ENCODE results near the gene ORMDL3. TPM values are rescaled to one million over a fixed set of nuclear protein-coding genes. Genes with fewer than 3 reads are reported as not detected.
A peak's percentile ranks its signal among the peaks of the same experiment; 100 is the strongest.
"Not testable (repeated sequence)": the region's sequence is repeated elsewhere in the genome, so short reads cannot be mapped to it uniquely, and the experiment has no call there.

ORMDL3 gene
- total RNA-seq, 4 donors from 2014 or later, result 58.1 to 84.0 (median 70.0) TPM

DNA sequence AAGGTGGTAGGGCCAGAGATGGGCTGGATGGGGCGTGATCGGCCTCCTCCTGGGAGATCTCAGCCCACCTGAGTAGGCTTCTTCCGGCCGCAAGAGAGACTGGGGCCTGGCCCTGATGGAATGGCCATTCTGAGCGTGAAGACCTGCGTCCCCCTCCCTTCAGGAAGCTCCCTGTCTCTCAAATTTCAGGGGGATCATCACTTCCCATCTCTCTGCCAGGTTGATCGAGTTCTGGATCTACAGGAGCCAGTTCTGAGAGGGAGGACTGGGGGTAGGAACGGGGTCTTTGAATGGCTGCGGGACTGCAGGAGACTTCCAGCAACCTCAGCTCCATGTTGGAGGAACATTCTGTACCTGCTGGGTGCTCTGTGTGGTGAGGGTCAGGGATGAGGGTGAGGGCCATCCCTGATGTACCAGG lies 26.1 kb upstream of the ORMDL3 start:
- DNase-seq (ENCODE audit: low spot score in 2 of 2), result no peak
- TF ChIP-seq POLR2A (IDR thresholded peaks at IDR 0.05), result no peak
- WGBS, 2 donors, result 38 to 39% methylated on average over 9 of the region's 9 CpGs
- intact Hi-C loops (cut with DNase I; ENCODE audit: low total_unique reads), result no loop called here
- no peak overlapping the region for H3K4me3 ChIP-seq (ENCODE audit: low read depth, poor library complexity, severe bottlenecking)

DNA sequence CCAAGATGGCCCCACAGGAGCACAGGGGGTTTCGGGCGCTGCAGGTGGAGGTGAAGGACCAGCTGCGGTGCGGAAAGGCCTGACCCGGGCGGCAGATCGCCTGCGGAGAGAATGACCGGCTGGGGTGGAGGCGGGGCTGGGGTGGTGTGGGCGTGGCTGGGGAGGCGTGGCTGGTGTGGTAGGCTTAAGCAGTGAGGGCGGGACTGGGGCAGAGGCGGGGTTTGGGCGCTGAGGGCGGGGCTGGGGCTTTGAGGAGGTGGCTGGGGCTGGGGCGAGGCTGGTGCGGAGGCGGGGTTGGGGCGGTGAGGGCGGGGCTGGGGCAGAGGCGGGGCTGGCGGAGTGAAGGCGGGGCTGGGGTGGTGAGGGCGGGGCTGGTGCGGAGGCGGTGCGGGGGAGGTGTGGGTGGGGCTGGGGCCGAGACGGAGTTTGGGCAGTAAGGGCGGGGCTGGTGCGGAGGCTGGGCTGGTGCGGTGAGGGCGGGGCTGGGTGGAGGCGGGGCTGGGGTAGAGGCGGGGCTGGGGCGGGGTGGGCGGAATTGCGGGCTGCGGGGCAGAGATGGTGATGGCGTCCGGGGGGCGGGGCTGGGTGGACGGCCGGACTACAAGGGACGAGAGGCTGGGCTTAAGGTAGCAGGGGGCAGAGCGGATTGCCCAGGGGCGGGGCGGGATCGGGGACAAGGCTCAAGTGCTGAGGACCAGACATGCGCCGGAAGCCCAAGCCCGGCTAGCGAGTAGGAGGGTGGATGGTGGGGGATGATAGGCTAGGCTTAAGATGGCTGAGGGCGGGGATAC lies 25.5 kb upstream of the ORMDL3 start:
- TF ChIP-seq, protein P1, sequence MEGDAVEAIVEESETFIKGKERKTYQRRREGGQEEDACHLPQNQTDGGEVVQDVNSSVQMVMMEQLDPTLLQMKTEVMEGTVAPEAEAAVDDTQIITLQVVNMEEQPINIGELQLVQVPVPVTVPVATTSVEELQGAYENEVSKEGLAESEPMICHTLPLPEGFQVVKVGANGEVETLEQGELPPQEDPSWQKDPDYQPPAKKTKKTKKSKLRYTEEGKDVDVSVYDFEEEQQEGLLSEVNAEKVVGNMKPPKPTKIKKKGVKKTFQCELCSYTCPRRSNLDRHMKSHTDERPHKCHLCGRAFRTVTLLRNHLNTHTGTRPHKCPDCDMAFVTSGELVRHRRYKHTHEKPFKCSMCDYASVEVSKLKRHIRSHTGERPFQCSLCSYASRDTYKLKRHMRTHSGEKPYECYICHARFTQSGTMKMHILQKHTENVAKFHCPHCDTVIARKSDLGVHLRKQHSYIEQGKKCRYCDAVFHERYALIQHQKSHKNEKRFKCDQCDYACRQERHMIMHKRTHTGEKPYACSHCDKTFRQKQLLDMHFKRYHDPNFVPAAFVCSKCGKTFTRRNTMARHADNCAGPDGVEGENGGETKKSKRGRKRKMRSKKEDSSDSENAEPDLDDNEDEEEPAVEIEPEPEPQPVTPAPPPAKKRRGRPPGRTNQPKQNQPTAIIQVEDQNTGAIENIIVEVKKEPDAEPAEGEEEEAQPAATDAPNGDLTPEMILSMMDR (IDR thresholded peaks at IDR 0.05), result no peak
- no peak for TF ChIP-seq POLR2A (IDR thresholded peaks at IDR 0.05)
- H3K4me3 ChIP-seq (ENCODE audit: low read depth, poor library complexity, severe bottlenecking), result no peak overlapping the region
- intact Hi-C loops (cut with DNase I; ENCODE audit: low total_unique reads), result no loop called here
- DNase-seq (ENCODE audit: low spot score in 2 of 2), result peak; percentile 96 to 100
- WGBS, 2 donors, result 1 to 2% methylated on average over 31 to 32 of the region's 55 CpGs

DNA sequence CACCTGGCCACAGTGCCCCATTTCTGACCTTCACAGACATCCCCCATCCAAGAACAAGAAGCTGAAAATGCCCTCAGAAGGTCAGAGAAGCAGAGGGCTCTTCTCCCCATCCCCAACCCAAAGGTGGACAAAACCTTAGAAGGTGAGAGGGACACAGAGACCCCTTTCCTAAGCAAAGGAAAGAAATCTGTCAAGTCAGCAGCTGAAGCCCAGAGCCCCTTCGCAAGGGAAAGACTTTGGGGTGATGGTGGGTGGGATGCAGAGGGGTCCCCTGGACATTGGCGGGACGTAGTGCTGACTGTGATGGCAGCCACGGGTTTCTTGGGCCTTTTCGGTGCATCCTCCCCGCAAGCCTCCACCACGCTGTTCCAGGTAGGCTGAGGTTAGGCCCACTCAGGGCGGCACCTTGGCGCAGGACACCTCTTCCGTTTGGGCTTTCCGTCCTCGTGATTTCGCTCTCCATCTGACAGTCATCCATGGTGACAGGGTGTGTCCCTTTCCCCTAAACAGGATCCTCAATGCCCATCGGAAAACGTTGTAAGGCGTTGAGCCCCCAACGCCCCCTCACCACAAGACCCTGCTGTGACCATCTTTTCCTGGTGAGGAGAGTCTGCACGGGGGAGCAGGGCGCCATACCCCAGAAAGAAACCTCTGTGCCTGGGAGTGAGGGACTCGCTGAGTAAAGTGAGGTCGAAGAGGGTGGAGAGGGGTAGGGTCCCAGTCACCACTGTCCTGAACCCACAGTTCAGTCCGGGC lies 24.7 kb upstream of the ORMDL3 start:
- no peak for DNase-seq (ENCODE audit: low spot score in 2 of 2)
- WGBS, 2 donors, result 59% methylated on average over 22 of the region's 22 CpGs
- TF ChIP-seq POLR2A (IDR thresholded peaks at IDR 0.05), result no peak
- TF ChIP-seq, protein P1 (IDR thresholded peaks at IDR 0.05), result no peak
- H3K4me3 ChIP-seq (ENCODE audit: low read depth, poor library complexity, severe bottlenecking), result no peak overlapping the region
- intact Hi-C loops (cut with DNase I; ENCODE audit: low total_unique reads), result no loop called here

DNA sequence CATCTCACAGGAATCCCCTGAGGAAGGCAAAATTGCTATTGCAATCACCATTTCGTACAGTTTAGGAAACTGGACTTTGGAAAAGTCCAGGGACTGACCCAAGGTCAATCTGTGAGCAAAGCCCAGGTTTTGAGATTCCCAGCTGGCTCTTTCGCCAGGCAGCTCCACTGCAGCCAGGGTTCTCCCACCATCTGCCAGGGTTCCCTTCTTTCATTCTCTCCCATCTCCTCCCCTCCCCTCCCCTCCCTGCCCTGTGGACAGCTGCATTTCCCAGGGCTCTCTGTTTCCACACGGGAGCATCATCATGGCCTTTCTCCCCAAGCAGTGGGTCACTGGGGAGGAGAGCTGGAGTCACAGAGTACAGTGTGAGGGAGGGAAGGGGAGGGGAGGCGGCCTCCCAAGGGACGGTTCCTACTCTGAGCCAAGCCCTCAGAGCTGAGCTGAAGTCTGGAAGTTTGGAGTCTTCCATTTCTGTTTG lies 23.5 kb upstream of the ORMDL3 start:
- intact Hi-C loops (cut with DNase I; ENCODE audit: low total_unique reads), result no loop called here
- DNase-seq (ENCODE audit: low spot score in 2 of 2), result no peak

DNA sequence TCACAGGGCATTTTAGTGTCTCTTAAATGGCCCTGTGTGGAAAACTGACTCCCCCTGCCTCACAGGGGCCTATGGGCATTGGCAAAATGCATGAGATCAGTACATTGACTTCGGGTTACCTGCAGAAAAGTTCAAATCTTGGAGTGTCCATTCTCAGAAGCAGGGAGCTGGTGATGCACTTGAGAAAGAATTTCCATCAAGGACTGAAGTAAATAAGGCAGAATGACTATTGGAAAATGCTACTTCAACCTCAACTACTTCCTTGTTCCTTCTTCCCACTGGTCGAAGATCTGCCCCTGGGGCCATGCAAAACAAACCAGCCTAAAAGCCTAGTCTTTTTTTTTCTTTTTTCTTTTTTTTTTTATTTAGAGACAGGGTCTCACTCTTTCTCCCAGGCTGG lies 21.6 kb upstream of the ORMDL3 start:
- intact Hi-C loops (cut with DNase I; ENCODE audit: low total_unique reads), result no loop called here
- H3K4me3 ChIP-seq (ENCODE audit: low read depth, poor library complexity, severe bottlenecking), result no peak overlapping the region
- WGBS, 2 donors, result 87% methylated on average over 2 of the region's 2 CpGs
- TF ChIP-seq, protein P1 (IDR thresholded peaks at IDR 0.05), result no peak
- TF ChIP-seq POLR2A (IDR thresholded peaks at IDR 0.05), result no peak
- no peak for DNase-seq (ENCODE audit: low spot score in 2 of 2)

More for the DNA sequence above, 23.5 kb upstream of the ORMDL3 start:
- TF ChIP-seq, protein P1 (IDR thresholded peaks at IDR 0.05), result no peak
- TF ChIP-seq POLR2A (IDR thresholded peaks at IDR 0.05), result no peak
- H3K4me3 ChIP-seq (ENCODE audit: low read depth, poor library complexity, severe bottlenecking), result no peak overlapping the region
- 52 to 60% methylated on average over 5 of the region's 5 CpGs for WGBS, 2 donors

DNA sequence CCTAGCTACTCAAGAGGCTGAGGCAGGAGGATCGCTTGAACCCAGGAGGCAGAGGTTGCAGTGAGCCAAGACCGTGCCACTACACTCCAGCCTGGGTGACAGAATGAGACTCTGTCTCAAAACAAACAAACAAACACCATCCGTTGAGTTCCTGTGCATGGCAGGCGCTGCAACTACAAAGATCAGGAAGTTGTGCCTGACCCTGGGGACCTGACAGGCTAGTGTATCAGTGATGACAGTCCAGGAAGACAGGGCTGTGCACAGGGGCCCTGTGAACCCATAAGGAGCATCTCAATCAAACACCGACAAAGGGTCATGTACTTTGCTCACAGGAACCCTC lies 21.1 kb upstream of the ORMDL3 start:
- WGBS, 2 donors, result 89 to 90% methylated on average over 5 of the region's 5 CpGs
- intact Hi-C loops (cut with DNase I; ENCODE audit: low total_unique reads); DNase-seq (ENCODE audit: low spot score in 2 of 2); H3K4me3 ChIP-seq (ENCODE audit: low read depth, poor library complexity, severe bottlenecking): not testable (repeated sequence)

Data from lower leg skin (tissue), 4 donors.